WTC11 (cell line): ENCODE data around the gene POU3F3. TPM values are rescaled to one million over a fixed set of nuclear protein-coding genes. Genes with fewer than 3 reads are reported as not detected.

Experiments used
- ATAC-seq: fragments of 200-7000 bp; cut with Tn5 transposase; 2 replicates; pipeline ENCODE4 v1.10.0; 2021; ENCODE audit warnings: mild to moderate bottlenecking, moderate library complexity
- CTCF ChIA-PET: fragments of 300-600 bp; sonication (Branson Sonifier 250); formaldehyde crosslinking; loops from one replicate; lab custom pipeline; 2021; ENCODE audit warnings: antibody characterized with exemption; lab: Charles Lee
- POLR2A ChIA-PET: fragments of 350-600 bp; sonication (Branson Sonifier 250); formaldehyde crosslinking; loops from one replicate; lab custom pipeline; 2021; ENCODE audit warnings: antibody characterized with exemption; lab: Charles Lee
- DNase-seq: peaks from one replicate; pipeline ENCODE4 v3.0.0; 2021; ENCODE audit warnings: low spot score
- H3K27ac Mint-ChIP-seq: 2 replicates; pipeline ENCODE4 v1.8.0; 2021; ENCODE audit warnings: mixed read lengths
- H3K27me3 Mint-ChIP-seq: 2 replicates; pipeline ENCODE4 v1.8.0; 2021; ENCODE audit warnings: low read depth, mild to moderate bottlenecking, moderate library complexity, mixed read lengths
- H3K36me3 Mint-ChIP-seq: 2 replicates; pipeline ENCODE4 v1.8.0; 2021; ENCODE audit warnings: mixed read lengths
- H3K4me1 Mint-ChIP-seq: 2 replicates; pipeline ENCODE4 v1.8.0; 2022; ENCODE audit warnings: mixed read lengths
- H3K4me3 Mint-ChIP-seq: 2 replicates; pipeline ENCODE4 v1.8.0; 2021; ENCODE audit warnings: mild to moderate bottlenecking, moderate library complexity, mixed read lengths
- H3K9me3 Mint-ChIP-seq: 2 replicates; pipeline ENCODE4 v1.8.0; 2021; ENCODE audit warnings: mixed read lengths
- KAT7 ChIP-seq: sonication (generic); formaldehyde crosslinking; IDR thresholded peaks from 2 replicates; pipeline ENCODE4 v1.8.1; 2023; ENCODE audit warnings: missing genetic modification reagents, mild to moderate bottlenecking, borderline replicate concordance
- MXD4 ChIP-seq: fragments of 250-450 bp; sonication (Bioruptor Pico); IDR thresholded peaks from 2 replicates; pipeline ENCODE4 v1.8.0; 2021; ENCODE audit warnings: mild to moderate bottlenecking, moderate library complexity, borderline replicate concordance
- MYBL2 ChIP-seq: sonication (generic); formaldehyde crosslinking; IDR thresholded peaks from 2 replicates; pipeline ENCODE4 v1.8.1; 2023; ENCODE audit warnings: mild to moderate bottlenecking, moderate library complexity, missing genetic modification reagents
- NR1H2 ChIP-seq: sonication (generic); formaldehyde crosslinking; IDR thresholded peaks from 2 replicates; pipeline ENCODE4 v1.9.0; 2021; ENCODE audit warnings: mild to moderate bottlenecking, moderate library complexity, missing genetic modification reagents
- NR3C1 ChIP-seq: sonication (generic); formaldehyde crosslinking; conservative IDR thresholded peaks from 2 replicates; pipeline ENCODE4 v1.8.1; 2023; ENCODE audit warnings: low read depth, mild to moderate bottlenecking, missing genetic modification reagents
- SOX15 ChIP-seq: fragments of 250-450 bp; sonication (Bioruptor Pico); IDR thresholded peaks from 2 replicates; pipeline ENCODE4 v1.9.0; 2021; ENCODE audit warnings: mild to moderate bottlenecking
- ZNF423 ChIP-seq: fragments of 250-450 bp; sonication (Bioruptor Pico); IDR thresholded peaks from 2 replicates; pipeline ENCODE4 v2.1.2; 2022; ENCODE audit warnings: mild to moderate bottlenecking, moderate library complexity
- total RNA-seq: library from RNA; stranded (reverse); gene quantifications from 3 replicates; pipeline ENCODE4 v1.2.3, GENCODE V29; 2021
- TF ChIP-seq, protein P1 (sequence below): sonication (generic); formaldehyde crosslinking; IDR thresholded peaks from 2 replicates; pipeline ENCODE4 v1.8.0; 2023; ENCODE audit warnings: missing genetic modification reagents
- TF ChIP-seq, protein P2 (sequence below): sonication (generic); formaldehyde crosslinking; IDR thresholded peaks from 2 replicates; pipeline ENCODE4 v1.8.1; 2022; ENCODE audit warnings: mild to moderate bottlenecking, moderate library complexity, missing genetic modification reagents
- TF ChIP-seq, protein P3 (sequence below): fragments of 250-450 bp; sonication (Bioruptor Pico); IDR thresholded peaks from 2 replicates; pipeline ENCODE4 v1.9.0; 2021; ENCODE audit warnings: mild to moderate bottlenecking, borderline replicate concordance
- TF ChIP-seq, protein P4 (sequence below): fragments of 250-450 bp; sonication (Bioruptor Pico); IDR thresholded peaks from 2 replicates; pipeline ENCODE4 v2.1.2; 2022; ENCODE audit warnings: mild to moderate bottlenecking, moderate library complexity
- TF ChIP-seq, protein P5 (sequence below): sonication (generic); formaldehyde crosslinking; IDR thresholded peaks from 2 replicates; pipeline ENCODE4 v1.8.1; 2023; ENCODE audit warnings: mild to moderate bottlenecking, missing genetic modification reagents
- TF ChIP-seq, protein P6 (sequence below): sonication (generic); formaldehyde crosslinking; conservative IDR thresholded peaks from 2 replicates; pipeline ENCODE4 v1.8.1; 2022; ENCODE audit warnings: mild to moderate bottlenecking, missing genetic modification reagents

POU3F3 gene
- total RNA-seq, 1 experiment from 2014 or later: not detected

DNA sequence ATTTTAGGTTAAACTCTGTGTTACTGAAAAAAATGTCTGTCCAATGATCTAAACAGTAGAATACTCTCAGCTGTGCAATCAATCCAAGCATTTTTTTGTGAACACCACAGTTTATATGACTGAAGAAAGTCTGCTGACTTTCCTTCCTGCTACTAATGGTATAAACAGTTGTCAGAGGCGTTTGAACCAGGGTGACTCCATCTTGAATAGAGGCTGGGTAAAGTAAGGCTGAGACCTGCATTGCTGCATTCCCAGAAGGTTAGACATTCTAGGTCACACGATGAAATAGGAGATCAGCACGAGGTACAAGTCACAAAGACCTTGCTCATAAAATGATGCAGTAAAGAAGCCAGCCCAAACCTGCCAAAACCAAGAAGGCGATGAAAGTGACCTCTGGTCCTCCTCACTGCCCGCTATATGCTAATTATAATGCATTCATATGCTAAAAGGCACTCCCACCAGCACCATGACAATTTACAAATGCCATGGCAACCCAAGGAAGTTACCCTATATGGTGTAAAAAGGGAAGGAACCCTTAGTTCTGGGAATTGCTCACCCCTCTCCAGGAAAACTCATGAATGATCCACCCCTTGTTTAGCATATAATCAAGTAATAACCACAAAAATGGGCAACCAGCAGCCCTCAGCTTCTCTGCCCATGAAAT lies 31.3 kb downstream of the POU3F3 start:
- H3K4me3 Mint-ChIP-seq: no peak overlapping the region
- ChIA-PET CTCF (no interaction called here), POLR2A (no interaction called here)
- peaks cover 40% of the 10 kb centered on the region for H3K4me1 Mint-ChIP-seq
- peaks cover 19% of the 10 kb centered on the region for H3K27me3 Mint-ChIP-seq
- TF ChIP-seq, protein P1, sequence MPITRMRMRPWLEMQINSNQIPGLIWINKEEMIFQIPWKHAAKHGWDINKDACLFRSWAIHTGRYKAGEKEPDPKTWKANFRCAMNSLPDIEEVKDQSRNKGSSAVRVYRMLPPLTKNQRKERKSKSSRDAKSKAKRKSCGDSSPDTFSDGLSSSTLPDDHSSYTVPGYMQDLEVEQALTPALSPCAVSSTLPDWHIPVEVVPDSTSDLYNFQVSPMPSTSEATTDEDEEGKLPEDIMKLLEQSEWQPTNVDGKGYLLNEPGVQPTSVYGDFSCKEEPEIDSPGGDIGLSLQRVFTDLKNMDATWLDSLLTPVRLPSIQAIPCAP: no peak
- peak; percentile 30; the same call in 1 of the 2 replicates for TF ChIP-seq ZNF423 (CRISPR knock-in tag)
- TF ChIP-seq, protein P2, sequence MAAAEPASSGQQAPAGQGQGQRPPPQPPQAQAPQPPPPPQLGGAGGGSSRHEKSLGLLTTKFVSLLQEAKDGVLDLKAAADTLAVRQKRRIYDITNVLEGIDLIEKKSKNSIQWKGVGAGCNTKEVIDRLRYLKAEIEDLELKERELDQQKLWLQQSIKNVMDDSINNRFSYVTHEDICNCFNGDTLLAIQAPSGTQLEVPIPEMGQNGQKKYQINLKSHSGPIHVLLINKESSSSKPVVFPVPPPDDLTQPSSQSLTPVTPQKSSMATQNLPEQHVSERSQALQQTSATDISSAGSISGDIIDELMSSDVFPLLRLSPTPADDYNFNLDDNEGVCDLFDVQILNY (CRISPR knock-in tag): no peak
- TF ChIP-seq, protein P3, sequence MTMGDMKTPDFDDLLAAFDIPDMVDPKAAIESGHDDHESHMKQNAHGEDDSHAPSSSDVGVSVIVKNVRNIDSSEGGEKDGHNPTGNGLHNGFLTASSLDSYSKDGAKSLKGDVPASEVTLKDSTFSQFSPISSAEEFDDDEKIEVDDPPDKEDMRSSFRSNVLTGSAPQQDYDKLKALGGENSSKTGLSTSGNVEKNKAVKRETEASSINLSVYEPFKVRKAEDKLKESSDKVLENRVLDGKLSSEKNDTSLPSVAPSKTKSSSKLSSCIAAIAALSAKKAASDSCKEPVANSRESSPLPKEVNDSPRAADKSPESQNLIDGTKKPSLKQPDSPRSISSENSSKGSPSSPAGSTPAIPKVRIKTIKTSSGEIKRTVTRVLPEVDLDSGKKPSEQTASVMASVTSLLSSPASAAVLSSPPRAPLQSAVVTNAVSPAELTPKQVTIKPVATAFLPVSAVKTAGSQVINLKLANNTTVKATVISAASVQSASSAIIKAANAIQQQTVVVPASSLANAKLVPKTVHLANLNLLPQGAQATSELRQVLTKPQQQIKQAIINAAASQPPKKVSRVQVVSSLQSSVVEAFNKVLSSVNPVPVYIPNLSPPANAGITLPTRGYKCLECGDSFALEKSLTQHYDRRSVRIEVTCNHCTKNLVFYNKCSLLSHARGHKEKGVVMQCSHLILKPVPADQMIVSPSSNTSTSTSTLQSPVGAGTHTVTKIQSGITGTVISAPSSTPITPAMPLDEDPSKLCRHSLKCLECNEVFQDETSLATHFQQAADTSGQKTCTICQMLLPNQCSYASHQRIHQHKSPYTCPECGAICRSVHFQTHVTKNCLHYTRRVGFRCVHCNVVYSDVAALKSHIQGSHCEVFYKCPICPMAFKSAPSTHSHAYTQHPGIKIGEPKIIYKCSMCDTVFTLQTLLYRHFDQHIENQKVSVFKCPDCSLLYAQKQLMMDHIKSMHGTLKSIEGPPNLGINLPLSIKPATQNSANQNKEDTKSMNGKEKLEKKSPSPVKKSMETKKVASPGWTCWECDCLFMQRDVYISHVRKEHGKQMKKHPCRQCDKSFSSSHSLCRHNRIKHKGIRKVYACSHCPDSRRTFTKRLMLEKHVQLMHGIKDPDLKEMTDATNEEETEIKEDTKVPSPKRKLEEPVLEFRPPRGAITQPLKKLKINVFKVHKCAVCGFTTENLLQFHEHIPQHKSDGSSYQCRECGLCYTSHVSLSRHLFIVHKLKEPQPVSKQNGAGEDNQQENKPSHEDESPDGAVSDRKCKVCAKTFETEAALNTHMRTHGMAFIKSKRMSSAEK: peak; percentile 86; the same call in 1 of the 2 replicates
- TF ChIP-seq, protein P4, sequence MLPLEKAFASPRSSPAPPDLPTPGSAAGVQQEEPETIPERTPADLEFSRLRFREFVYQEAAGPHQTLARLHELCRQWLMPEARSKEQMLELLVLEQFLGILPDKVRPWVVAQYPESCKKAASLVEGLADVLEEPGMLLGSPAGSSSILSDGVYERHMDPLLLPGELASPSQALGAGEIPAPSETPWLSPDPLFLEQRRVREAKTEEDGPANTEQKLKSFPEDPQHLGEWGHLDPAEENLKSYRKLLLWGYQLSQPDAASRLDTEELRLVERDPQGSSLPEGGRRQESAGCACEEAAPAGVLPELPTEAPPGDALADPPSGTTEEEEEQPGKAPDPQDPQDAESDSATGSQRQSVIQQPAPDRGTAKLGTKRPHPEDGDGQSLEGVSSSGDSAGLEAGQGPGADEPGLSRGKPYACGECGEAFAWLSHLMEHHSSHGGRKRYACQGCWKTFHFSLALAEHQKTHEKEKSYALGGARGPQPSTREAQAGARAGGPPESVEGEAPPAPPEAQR: peak; percentile 80; the same call in 1 of the 2 replicates
- no peak for TF ChIP-seq SOX15 (CRISPR knock-in tag)
- no peaks in the 10 kb centered on the region for H3K36me3 Mint-ChIP-seq
- H3K27ac Mint-ChIP-seq: no peak overlapping the region
- peaks cover 12% of the 10 kb centered on the region for H3K9me3 Mint-ChIP-seq
- peak; percentile 27; the same call in 1 of the 2 replicates for ATAC-seq
- DNase-seq: no peak

DNA sequence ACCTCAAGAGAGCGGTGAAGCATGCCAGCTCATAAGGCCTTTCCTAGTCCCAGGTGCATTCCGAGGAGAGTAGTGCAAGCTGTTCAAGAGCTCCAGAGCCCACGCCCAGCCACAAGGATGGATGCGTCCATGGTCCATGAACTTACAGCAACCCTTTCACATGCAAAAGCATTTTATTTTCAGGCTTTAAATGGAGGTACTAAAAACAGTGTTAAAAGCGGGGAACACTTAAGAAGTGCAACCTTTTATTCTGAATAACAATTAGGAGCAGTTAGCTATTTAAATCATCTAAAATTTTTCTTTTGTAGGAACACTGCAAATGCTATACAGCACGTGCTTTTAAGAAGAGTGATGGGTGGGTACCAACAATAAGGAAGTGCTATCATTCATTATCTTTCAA lies 33.8 kb downstream of the POU3F3 start:
- Mint-ChIP-seq H3K9me3 (peaks cover 12% of the 10 kb centered on the region), H3K27ac (no peak overlapping the region), H3K4me3 (no peak overlapping the region), H3K27me3 (peaks cover 13% of the 10 kb centered on the region), H3K4me1 (peaks cover 40% of the 10 kb centered on the region), H3K36me3 (no peaks in the 10 kb centered on the region)
- no peak for ATAC-seq
- POLR2A ChIA-PET: no interaction called here
- DNase-seq: no peak
- CTCF ChIA-PET: no interaction called here
- no peak for TF ChIP-seq KAT7 (CRISPR knock-in tag)
- no peak for TF ChIP-seq NR1H2
- TF ChIP-seq NR3C1: no peak
- TF ChIP-seq SOX15 (CRISPR knock-in tag): no peak
- TF ChIP-seq MYBL2: no peak
- TF ChIP-seq MXD4 (CRISPR knock-in tag): no peak
- TF ChIP-seq, protein P5, sequence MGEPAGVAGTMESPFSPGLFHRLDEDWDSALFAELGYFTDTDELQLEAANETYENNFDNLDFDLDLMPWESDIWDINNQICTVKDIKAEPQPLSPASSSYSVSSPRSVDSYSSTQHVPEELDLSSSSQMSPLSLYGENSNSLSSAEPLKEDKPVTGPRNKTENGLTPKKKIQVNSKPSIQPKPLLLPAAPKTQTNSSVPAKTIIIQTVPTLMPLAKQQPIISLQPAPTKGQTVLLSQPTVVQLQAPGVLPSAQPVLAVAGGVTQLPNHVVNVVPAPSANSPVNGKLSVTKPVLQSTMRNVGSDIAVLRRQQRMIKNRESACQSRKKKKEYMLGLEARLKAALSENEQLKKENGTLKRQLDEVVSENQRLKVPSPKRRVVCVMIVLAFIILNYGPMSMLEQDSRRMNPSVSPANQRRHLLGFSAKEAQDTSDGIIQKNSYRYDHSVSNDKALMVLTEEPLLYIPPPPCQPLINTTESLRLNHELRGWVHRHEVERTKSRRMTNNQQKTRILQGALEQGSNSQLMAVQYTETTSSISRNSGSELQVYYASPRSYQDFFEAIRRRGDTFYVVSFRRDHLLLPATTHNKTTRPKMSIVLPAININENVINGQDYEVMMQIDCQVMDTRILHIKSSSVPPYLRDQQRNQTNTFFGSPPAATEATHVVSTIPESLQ (CRISPR knock-in tag): no peak
- TF ChIP-seq, protein P6, sequence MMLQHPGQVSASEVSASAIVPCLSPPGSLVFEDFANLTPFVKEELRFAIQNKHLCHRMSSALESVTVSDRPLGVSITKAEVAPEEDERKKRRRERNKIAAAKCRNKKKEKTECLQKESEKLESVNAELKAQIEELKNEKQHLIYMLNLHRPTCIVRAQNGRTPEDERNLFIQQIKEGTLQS: no peak
- TF ChIP-seq, all 79 proteins: peak for 0
